ENCODE data around the gene NFILZ.

DNA sequence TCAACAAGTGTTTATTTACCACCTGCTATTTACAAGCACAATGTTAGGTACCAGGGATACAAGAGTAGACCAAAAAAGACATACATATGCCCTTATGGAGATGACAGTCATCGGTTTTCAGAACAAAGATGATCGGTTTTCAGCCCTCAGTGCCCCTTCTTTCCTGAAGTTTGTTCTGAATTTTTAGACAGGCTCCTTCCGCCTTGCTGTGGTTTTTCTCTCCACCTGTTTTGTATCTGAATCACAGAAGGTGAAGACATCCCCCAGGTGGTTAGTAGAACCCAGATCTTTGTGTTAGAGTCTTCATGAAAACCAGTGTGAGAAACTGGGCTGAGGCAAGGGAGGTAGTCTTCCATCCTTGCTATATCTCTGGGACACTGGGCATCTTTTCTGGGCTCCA, 44.6 kb downstream of the NFILZ start:
- TF ChIP-seq EZH2 (IDR thresholded peaks at IDR 0.05; ENCODE audit: low read length) = no peak
- TF ChIP-seq, protein P1, sequence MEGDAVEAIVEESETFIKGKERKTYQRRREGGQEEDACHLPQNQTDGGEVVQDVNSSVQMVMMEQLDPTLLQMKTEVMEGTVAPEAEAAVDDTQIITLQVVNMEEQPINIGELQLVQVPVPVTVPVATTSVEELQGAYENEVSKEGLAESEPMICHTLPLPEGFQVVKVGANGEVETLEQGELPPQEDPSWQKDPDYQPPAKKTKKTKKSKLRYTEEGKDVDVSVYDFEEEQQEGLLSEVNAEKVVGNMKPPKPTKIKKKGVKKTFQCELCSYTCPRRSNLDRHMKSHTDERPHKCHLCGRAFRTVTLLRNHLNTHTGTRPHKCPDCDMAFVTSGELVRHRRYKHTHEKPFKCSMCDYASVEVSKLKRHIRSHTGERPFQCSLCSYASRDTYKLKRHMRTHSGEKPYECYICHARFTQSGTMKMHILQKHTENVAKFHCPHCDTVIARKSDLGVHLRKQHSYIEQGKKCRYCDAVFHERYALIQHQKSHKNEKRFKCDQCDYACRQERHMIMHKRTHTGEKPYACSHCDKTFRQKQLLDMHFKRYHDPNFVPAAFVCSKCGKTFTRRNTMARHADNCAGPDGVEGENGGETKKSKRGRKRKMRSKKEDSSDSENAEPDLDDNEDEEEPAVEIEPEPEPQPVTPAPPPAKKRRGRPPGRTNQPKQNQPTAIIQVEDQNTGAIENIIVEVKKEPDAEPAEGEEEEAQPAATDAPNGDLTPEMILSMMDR (optimal IDR thresholded peaks at IDR 0.05 in 1 of 3, IDR thresholded peaks at IDR 0.05 in 1 of 3, conservative IDR thresholded peaks at IDR 0.05 in 1 of 3; ENCODE audit: extremely low read depth in 1 of 3, insufficient read depth in 2 of 3, low read length in 3 of 3) = no peak
